G401 (cell line): ENCODE data around the gene FN1. TPM values are rescaled to one million over a fixed set of nuclear protein-coding genes. Genes with fewer than 3 reads are reported as not detected.
A peak's percentile ranks its signal among the peaks of the same experiment; 100 is the strongest.
"Not testable (repeated sequence)": the region's sequence is repeated elsewhere in the genome, so short reads cannot be mapped to it uniquely, and the experiment has no call there.

ENCODE experiments used
- DNase-seq: peaks from one replicate; pipeline ENCODE4 v3.0.0-alpha.2; 2015; ENCODE audit warnings: low spot score
- in situ Hi-C: cut with HindIII; loops from 2 replicates; pipeline ENCODE4 v1.10.0; 2016; ENCODE audit warnings: low sequenced_read_pairs, mixed read lengths
- total RNA-seq: library from RNA; depleted of rRNA; stranded (reverse); fragments of >200 nt; shearing (Covaris generic); gene quantifications from 2 replicates; pipeline ENCODE4 v1.2.3, GENCODE V29; 2014; rRNA removed

Gene FN1
- total RNA-seq, 1 experiment from 2014 or later = 0.27 TPM

DNA sequence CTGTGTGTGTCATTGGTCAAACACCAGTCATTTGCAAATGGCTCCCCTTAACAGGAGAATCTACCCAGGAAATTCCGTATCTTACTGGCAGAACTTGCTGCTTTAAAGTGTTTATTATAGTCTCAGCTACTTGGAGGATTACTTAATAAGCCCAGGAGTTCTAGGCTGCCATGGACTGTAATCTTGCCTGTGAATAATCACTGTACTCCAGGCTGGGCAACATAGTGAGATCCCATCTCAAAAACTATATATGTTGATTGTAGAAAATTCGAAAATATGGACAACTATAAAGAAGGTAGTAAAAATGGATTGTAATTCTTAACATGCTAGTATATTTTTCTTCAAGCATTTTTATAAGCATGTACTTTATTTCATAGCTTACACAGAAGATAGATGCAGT, 119.5 kb downstream of the FN1 start:
- DNase-seq = no peak
- in situ Hi-C loops = no loop called here

DNA sequence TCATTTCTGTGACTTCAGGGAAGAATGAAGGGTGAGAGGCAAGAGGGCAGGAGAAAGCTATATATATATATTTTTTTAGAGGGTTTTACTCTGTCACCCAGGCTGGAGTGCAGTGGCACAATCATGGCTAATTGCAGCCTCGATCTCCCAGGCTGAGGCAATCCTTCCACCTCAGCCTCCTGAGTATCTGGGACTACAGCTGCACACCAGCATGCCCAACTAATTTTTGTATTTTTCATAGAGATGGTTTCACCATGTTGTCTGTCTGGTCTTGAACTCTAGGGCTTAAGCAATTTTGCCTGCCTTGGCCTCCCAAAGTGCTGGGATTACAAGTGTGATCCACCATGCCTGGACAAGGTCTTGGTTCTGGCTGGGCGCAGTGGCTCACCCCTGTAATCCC, 120.6 kb downstream of the FN1 start:
- no peak for DNase-seq
- in situ Hi-C loops = no loop called here

DNA sequence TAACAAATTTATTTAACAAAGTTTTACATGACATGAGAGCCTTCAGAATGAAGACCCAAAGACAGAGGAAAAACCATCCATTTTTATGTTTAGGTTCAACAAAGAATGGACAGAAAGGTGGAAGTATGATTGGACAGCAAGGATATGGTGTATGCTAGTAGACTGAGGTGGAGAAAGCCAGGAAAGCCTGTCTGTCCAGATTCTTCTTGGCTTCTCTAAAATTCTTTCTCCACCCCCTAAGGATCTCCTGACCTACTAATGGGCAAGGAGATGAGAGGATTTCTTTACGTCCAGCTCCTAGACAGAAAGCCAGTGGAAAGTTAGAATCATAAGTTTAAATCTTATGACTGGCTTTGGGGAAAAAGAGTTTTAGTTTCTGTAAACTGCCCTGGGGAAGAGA, 121.0 kb downstream of the FN1 start:
- no peak for DNase-seq
- in situ Hi-C loops = no loop called here

DNA sequence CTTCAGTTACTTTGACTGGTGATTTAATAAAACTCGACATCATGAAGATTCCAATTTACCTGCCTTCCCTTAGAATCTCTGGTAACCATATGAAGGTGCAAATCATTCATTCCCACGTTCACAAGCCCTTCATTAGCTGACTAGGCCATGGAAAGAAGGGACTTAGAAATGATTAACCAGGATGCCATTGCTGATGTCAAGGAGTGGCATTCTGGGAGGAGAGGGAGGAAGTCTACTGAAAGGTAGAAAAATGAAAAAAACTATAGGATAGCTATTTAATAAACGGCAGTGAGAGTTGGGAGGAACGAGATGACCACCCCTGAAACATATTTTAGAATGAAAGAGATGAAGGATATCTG, 122.6 kb downstream of the FN1 start:
- DNase-seq = no peak
- in situ Hi-C loops = no loop called here

DNA sequence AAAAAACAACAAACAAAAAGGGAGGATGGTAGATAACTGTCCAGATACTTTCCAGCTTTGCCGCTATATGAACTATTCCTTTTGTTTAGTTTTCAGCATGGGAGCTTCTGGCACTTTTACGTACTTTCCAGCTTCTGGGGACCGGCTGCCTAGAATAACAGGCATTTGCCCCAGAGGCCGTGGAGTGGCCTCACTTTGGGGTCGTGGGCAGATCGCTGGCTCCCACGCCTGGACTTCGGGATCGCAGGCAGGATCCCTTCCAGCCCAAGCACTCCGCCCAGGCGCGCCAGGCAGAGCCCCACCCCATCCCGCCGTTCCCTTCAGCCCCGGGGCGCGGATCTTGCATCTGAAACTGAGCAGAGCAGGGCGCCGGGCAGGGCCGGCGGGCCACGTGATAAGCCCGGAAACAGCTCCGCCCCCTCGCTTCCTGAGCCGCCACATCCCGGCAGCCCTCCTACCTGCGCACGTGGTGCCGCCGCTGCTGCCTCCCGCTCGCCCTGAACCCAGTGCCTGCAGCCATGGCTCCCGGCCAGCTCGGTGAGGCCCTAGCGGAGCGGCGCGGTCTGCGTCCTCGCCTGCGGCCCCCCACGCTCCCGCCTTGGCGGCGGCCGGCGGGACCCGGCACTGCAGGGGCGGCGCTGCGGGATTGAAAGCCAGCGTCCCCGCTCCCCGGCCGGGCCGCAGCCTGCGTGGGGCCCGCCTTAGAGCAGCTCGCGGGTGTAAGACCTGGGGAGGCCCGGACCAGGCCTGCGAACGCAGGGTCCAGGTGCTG, 124.1 kb downstream of the FN1 start, which contains the start of gene ATIC:
Gene ATIC (plus strand): TSS at position 435 of the 772 bp plus-strand sequence. CDS start 84 bp downstream, at position 519.
- peak; percentile 84 for DNase-seq
- in situ Hi-C loops = no loop called here

DNA sequence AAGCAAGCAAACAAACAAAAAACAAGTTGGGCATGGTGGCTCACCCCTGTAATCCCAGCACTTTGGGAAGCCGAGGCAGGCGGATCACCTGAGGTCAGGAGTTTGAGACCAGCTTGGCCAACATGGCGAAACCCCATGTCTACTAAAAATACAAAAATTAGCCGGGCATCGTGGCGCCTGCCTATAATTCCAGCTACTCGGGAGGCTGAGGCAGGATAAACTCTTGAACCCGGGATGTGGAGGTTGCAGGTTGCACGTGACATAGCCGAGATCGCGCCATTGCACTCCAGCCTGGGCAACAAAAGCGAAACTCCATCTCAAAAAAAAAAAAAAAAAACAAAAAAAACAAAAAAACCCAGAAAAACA, 124.6 kb downstream of the FN1 start:
- in situ Hi-C loops = not testable (repeated sequence)

More for the DNA sequence above, 124.6 kb downstream of the FN1 start:
- not testable (repeated sequence) for DNase-seq

Other genes with a start within 250 kb of the FN1 start
- gene ATIC, start 124.0 kb downstream of the FN1 start, total RNA-seq = 31.8 and 60.6 TPM in 2 replicates